ENCODE results near the gene TRIM2. TPM values are rescaled to one million over a fixed set of nuclear protein-coding genes. Genes with fewer than 3 reads are reported as not detected.

TRIM2 gene
- total and polyA plus RNA-seq, 8 donors = 11.0 to 39.2 (median 21.4) TPM

DNA sequence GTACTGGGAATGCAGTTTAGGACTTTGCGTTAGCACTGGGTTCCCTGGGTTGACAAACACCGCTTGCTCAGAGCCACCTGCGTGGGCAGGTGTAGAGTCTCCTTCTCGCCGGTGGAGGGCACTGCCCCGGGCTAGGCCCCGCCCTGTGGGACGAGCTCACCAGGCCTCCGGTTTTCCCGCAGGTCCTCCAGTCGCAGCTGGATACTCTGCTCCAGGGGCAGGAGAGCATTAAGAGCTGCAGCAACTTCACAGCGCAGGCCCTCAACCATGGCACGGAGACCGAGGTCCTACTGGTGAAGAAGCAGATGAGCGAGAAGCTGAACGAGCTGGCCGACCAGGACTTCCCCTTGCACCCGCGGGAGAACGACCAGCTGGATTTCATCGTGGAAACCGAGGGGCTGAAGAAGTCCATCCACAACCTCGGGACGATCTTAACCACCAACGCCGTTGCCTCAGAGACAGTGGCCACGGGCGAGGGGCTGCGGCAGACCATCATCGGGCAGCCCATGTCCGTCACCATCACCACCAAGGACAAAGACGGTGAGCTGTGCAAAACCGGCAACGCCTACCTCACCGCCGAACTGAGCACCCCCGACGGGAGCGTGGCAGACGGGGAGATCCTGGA lies 91.0 kb downstream of the TRIM2 start:
- no peak for TF ChIP-seq CTCF (IDR thresholded peaks at IDR 0.05)
- no peak for FAIRE-seq
- Histone ChIP-seq H3K9me3 (no peaks in the 10 kb centered on the region), H3K27me3 (no peaks in the 10 kb centered on the region), H3K36me3 (peaks cover 0 to 12% (median 0%) of the 10 kb centered on the region in 3 donors), H3K27ac (peak overlapping the region in 2 of 4 donors; percentile 58 to 62), H3K4me3 (no peak overlapping the region), H3K4me1 (no peaks in the 10 kb centered on the region)
- intact Hi-C loops (cut with DNase I) = no loop called here
- ATAC-seq = peak; percentile 38 to 71 (median 64)
- DNase-seq = peak in 1 of 6 donors; percentile 32
- 90 to 92% methylated on average over 40 of the region's 40 CpGs for WGBS, 2 donors

DNA sequence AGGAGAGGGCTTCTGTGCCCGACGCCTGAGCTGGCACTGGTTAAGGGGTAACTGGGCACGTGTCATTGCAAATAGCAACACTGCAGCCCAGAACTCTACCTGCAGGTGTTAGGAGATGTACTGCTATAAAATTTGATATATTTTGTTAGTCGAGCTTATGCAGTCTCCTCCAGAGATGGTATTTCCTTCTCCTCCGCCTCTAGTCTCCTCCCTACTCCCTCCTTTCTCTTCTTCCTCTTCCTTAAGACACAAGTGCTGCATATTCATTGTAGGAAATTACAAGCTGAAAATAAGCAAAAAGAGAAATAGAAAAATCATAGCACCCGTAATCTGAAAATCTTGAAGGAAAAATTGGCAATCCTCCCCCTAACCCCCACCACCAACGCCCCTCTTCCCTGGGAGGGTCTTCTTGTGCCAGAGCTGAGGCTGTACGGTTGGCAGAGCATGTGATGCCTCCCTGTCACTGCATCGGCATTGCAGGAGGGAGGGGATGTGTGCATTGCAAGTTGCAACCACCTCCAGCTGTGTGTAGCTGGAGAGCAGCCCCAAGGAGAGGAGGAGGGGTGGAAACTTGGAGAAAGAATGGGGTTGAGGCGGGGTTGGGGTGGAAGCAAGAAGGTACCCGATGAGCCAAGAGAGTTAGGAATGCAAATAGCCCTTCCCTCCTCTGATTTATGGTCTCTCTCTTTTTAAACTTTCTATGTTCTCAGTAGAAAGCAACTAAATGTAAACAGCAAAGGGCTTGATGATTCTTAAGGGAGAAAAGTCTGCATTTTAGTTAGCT lies 92.0 kb downstream of the TRIM2 start:
- FAIRE-seq = no peak

DNA sequence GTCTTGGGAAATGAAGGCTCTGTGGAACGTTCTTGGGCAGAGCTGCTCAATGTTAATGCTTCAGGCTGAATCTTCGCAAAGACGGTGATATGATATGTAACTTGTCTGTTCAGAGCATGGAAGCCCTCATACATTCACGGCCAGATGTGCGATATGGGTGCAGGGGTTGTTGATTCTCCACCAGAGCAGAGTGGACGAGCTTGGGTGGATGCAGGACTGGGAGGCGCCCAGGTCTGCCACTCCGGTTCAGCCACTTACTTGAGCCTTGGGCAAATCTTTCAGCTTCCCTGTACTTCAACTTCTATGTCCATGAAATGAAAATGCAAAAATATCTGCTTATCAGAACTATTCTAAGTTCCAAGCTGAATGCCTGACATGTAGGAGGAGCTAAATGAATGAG lies 92.9 kb downstream of the TRIM2 start:
- Histone ChIP-seq H3K4me3 (no peak overlapping the region), H3K36me3 (peaks cover 0 to 19% (median 0%) of the 10 kb centered on the region in 3 donors)

More for the DNA sequence above, 92.0 kb downstream of the TRIM2 start:
- DNase-seq (no peak), ATAC-seq (no peak)
- no peak overlapping the region for H3K27ac ChIP-seq
- no peak for TF ChIP-seq CTCF (IDR thresholded peaks at IDR 0.05)
- H3K36me3 ChIP-seq = peaks cover 0 to 12% (median 0%) of the 10 kb centered on the region in 3 donors
- H3K27me3 ChIP-seq = no peaks in the 10 kb centered on the region
- H3K4me1 ChIP-seq = no peaks in the 10 kb centered on the region
- no peak overlapping the region for H3K4me3 ChIP-seq
- intact Hi-C loops (cut with DNase I) = no loop called here
- WGBS, 2 donors = 74 to 80% methylated on average over 11 of the region's 11 CpGs
- no peaks in the 10 kb centered on the region for H3K9me3 ChIP-seq

DNA sequence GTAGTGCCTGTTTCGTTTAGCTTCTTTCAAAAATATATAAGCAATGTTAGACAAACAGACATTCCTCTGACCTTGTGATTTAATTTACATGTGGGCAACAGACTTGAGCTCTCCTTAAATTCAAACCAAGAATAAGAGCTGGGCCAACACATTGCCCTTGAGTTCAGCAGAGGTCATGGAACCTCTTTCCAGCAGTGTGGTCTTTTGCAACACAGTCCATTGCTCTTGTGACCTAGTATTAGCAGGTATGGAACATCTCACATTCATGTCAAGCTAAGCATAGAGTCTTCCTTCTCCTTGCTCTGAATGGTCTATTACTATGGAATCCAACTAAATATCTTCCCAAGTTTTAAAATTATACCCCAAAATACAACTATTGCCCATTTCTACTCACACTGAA lies 106.5 kb downstream of the TRIM2 start:
- WGBS, 2 donors = 89 to 98% methylated on average over 1 of the region's 1 CpG
- FAIRE-seq = no peak
- intact Hi-C loops (cut with DNase I) = loop anchor here in 1 of 3 donors (10.0 kb wide), 1 partner anchor 166 kb away; no protein-coding TSS in a partner anchor

More for the DNA sequence above, 92.9 kb downstream of the TRIM2 start:
- intact Hi-C loops (cut with DNase I) = no loop called here
- DNase-seq (no peak), ATAC-seq (no peak), FAIRE-seq (no peak)
- WGBS, 2 donors = 83 to 85% methylated on average over 8 of the region's 8 CpGs
- H3K27me3 ChIP-seq = no peaks in the 10 kb centered on the region
- TF ChIP-seq CTCF (IDR thresholded peaks at IDR 0.05) = no peak
- no peaks in the 10 kb centered on the region for H3K4me1 ChIP-seq
- no peaks in the 10 kb centered on the region for H3K9me3 ChIP-seq
- no peak overlapping the region for H3K27ac ChIP-seq

More for the DNA sequence above, 106.5 kb downstream of the TRIM2 start:
- no peak for DNase-seq
- Histone ChIP-seq H3K36me3 (no peaks in the 10 kb centered on the region), H3K4me3 (no peak overlapping the region), H3K27me3 (no peaks in the 10 kb centered on the region), H3K4me1 (no peaks in the 10 kb centered on the region), H3K9me3 (no peaks in the 10 kb centered on the region), H3K27ac (no peak overlapping the region)
- TF ChIP-seq CTCF (IDR thresholded peaks at IDR 0.05) = no peak
- ATAC-seq = no peak
